ENCODE measurements around the gene EVA1B.

EVA1B gene

DNA sequence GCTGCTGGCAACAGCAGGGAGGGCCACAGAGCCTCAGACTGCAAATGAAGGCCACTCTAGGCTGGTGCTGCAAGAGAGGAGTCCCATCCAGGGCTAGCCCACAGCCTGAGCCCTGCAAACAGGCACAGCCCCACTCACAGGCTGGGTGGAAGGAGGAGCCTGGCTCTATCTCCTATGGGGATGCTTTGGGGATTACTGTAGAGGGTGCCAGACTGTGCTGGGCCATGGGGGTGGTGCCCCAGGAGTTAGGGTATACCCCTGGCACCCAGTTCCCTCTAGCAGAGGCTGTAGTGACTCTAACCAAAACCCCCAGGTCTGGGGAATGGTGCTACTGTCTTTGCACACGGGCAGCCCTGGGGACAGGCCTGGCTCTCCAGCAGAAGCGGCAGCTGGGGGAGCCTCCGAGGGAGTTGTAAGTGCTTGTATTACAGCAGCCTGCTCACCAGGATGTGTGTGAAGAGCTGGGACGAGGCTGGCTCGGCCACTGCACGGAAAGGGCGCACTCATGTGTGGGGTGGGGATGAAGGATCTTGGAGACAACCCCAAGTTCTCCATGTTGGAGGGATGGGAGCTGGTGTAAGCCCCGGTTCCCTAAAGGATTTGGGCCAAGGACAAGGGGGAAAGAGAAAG lies 23.4 kb upstream of the EVA1B start:
- no peak for DNase-seq (ENCODE audit: low read depth)

DNA sequence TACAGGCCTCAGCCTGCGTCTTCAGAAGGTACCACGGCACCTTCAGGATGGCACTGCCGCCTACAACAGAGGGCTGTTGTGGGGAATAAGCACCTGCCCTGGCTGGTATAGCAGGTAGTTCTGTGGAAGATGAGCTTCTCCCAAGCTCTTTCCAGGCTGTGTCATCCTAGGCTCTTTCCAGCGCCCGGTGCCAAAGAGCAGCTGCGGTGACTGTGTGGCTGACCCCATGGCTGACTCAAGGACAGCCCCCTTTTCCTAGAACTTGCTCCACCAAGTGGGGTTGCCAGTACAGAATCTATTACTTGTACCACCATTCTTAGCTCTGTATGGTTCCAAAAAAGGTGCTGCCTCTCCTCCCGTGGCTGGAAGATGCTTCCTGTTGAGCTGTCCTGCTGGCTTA lies 21.9 kb upstream of the EVA1B start:
- DNase-seq (ENCODE audit: low read depth): no peak

DNA sequence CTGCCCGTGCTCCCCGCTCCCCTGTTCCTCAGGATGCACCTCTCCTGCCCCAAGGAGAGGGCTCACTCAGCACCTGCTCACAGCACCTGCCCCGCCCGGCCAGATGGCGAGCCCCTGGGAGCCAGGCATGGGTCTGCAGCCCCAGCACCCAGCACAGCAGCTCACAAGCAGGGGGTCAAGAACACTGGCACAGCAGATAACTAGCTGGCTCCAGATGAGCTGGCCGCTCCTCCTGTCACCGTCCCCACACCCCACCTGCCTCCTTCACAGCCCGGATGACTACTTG lies 20.9 kb upstream of the EVA1B start:
- no peak for DNase-seq (ENCODE audit: low read depth)

DNA sequence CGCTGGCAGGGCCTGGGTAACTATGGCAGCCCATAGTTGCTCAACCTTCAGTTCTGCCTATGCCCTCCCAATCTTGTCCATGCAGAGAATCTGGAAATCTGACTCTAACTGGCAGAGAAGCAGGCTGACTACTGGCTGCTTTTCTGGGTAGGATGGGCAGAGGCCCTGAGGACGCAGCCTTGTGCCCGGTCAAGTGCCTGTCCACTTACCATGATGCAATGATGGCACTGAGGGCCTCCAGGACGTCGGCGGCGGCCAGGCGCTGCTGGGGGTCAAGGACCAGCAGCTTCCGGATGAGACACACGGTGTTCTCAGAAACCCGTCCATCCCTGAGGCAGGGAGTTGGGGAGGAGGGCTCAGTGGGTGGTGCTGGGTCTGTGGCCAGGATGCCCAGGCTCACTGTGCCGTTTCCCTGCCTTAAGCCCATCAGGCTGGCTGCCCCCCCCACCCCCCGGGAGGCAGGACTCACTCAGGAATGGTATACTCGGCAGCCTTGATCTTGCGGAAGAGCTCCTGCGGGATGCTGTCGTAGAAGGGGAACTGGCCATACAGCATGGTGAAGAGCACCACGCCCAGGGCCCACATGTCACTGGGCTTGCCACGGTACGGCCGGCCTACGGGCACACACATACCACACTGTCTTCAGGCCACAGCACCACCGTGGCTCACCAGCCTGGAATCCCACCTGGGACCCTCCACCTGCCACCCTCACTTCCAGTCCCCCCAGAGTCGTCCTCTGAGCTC lies 20.4 kb upstream of the EVA1B start:
- no peak for DNase-seq (ENCODE audit: low read depth)

DNA sequence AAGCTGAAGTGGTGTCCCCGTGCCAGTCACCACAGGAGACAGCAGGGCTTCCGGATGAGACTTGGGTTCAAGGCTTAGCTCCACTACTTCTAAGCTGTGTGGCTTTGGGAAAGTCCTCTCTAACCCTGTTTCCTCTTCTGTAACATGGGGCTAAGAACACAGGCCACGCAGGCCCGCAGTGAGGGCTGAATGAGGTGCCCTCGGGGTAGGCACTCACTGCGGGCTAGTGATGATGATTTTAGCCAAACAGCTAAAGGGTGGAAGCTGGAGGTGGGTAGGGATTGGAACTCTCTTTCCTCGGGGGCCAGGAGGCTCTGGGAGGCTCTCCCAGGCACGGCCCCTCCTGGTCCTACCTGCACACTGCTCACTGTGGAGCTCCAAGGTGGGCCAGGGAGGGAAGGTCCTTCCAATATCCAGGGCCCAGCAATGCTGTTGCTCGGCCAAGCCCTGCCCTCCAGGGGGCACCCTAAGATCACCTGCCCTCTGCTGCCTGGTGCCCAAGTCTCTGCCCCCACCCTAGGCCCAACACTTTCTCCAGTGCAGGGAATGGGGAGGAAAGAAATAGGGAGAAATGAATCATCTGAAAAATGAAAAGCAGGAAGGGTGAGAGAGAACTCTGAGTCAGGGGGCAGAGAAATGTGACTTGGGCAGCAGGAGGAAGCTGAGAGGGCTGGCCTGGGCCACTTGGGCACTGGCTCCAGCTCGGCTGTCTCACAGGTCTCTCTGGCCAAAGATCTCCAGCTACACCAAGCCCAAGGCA lies 19.2 kb upstream of the EVA1B start:
- DNase-seq (ENCODE audit: low read depth): peak; percentile 80

DNA sequence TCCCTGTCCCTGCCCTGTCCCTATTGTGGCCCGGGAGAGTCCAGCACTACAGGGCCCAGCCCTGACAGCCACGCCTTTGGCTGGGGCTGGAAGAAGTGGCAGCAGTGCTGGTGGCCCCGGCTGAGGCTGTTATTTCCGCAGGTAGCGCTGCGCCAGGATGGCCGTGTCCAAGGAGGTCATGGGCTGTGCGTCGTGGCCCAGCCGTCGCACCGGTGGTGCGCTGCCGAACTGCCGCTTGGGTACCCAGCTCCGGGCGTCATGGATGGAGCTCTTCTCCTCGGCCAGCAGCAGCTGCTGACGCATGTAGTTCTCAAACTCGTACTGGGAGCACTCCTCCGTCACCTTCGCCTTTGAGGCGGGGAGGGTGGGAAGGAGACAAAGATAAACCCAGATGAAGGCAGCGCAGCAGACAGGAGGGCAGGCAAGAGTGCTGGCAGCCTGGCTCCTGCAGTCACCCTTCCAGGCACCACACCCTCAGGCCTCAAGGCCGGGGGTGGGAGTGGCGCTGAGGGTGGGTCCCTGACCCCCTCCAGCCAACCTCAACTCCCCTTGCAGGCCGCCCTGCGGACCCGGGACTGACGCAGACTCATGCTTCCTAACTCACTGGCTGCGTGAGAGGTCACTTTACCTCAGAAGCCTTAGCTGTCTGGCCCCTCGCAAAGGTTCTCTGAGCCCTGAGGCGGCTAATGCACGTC lies 18.3 kb upstream of the EVA1B start:
- no peak for DNase-seq (ENCODE audit: low read depth)

DNA sequence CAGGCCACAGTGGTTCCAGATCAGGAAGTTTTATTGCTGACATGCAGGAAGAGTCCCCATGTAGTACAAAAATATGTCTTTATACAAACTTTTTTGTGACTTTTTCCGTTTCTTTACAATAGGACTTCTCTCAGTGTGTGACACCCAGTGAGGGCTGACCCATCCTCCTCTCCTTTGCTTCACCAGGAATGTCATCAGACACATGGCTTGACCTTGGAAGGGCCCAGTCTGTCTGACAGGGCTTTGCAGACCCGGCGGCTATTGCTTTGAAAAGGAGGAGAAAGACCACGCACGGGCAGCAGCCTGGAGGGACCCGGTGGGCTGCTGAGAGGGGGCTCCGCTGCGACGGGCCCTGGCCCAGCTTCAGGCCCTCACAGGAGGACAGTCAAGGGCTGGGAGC lies 16.2 kb upstream of the EVA1B start:
- no peak for DNase-seq (ENCODE audit: low read depth)

DNA sequence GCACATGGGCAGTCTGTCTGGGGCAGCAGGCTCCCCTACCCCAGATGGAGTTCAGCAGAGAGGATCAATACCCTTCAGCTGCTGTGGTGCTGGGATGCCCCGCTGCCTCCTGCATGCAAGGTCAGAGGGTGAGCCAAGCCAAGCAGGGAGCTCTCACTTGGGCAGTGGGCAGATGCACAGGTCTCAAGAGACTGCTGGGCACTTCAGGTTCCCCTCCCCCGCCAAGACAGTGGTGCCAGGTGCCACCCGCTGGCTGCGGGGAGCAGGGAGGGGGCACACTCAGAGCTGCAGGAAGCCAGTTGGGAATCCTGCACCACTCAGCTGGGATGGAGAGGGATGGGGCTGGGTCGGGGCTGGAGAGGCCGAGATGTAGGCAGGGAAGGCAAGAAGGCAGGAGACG lies 15.8 kb upstream of the EVA1B start:
- no peak for DNase-seq (ENCODE audit: low read depth)

DNA sequence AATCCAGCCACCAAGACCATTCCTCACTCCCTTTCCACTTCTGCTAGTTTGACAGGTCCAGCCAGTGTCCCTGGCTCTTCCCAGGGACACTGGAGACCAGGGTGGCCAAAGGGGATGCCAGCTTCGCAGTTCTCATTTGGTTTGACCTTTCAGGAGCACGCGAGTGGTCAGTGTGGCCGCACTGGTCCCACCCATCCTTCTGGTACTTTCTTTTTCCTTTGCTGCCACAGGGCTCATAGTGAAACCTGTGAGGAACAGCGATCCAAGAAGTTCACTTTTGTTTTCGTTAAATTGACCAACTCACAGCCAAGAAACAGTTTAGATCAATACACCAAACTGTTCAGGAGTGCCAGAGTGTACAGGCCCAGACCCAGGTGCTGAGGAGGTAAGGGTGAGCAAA lies 14.4 kb upstream of the EVA1B start:
- no peak for DNase-seq (ENCODE audit: low read depth)

DNA sequence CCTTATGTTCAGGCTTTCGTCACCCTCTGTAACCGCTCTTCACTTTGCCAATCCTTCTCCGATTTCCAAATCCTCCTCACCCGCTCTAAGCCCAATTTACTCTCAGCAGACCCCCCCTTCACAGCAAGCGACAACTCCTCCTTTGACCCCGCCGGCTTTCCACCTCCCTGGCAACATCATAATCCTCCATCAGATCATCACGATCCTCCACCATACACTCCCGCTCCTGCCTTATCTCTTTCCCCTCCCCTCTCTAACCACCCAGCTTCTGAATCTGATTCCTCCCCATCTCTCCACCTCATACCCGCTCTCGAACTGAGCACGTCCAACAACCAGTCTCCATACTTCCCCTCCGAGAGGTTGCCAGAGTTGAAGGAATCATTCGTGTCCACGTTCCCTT lies 7.5 kb upstream of the EVA1B start:
- no peak for DNase-seq (ENCODE audit: low read depth)

DNA sequence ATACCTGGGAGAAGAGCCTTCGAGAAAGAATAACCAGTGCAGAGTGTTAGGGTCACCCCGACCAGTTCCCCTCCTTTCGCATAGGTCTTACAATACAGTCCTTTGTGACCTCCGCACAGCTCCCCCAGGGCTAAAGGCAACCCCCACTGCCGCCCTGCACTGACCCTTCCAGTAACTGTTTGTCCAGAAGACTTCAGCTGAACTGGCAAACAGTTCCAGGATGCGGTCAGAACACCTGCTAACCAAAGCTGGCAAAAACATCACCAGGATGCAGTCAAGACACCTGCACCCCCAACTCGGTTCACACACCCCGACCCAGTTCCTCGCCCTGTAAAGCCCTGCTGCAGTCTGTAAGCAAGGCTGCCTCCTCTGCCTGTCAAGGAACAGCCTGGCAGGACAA lies 6.4 kb upstream of the EVA1B start:
- DNase-seq (ENCODE audit: low read depth): no peak

DNA sequence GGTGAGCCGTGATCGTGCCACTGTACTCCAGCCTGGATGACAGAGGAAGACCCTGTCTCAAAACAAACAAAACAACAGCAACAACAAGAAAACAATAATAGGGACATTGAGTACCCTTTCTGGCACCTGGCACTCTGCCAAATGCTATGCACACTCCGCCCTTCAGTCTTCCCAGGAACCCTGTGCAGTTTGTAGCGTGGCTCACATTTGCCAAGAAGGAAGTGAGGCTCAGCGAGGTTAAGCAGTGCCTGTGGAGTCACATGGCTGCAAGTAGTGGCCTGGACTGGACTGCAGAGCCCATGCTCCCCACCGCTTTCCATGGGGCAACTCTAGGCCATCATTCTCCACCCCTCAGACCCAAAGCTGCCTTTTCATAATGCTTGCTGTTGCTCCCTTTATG lies 5.3 kb upstream of the EVA1B start:
- no peak for DNase-seq (ENCODE audit: low read depth)

DNA sequence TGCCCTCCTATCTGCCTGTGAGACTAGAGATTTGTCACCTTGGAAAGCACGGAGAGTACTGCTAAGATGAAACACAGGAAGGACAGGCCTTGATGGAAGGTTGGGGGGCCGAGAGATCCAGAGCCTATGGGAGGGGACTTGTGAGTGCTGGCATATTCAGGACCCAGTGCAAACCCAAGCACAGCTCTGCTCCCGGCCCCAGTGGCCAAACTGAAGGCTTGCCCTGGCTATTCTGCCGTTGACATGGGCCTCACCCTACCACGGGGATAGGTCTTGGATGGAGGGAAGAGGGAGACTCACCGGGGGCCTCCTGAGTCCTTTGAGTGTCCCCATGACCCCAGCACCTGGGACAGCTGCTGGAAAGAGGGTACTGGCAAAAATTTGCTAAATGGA lies 4.6 kb upstream of the EVA1B start:
- DNase-seq (ENCODE audit: low read depth): no peak

DNA sequence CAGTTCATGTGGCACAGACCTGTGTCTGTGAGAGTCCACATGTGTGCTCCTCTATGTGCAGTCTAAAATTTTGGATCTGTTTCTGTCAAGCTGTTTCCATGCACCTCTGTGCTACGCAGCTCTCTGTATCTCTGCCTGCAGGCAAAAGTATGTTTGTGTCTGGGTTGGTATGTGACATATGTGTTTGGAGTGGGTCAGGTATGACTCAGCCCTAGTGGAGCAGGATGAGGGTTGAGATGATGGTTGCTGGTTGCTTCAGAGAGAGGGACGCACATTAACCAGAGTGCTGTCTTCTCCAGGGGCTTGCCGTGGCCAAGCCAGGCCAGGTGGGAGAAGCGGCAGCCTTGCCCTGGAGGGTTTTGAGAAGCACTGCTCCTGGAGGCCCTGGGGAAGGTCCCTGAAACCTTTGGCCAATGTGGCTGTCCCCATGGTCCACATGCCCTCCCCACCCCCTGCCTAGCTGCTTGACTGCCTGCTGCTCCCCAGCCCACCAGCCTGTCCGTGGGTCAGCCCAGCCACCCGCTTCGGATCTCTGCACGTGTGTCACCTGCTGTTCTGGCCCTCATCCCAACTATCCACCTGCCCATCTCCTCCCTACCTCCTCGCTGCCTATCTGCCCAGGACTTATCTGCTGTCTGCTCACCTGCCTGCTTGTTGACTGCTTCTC lies 4.1 kb upstream of the EVA1B start:
- DNase-seq (ENCODE audit: low read depth): no peak

DNA sequence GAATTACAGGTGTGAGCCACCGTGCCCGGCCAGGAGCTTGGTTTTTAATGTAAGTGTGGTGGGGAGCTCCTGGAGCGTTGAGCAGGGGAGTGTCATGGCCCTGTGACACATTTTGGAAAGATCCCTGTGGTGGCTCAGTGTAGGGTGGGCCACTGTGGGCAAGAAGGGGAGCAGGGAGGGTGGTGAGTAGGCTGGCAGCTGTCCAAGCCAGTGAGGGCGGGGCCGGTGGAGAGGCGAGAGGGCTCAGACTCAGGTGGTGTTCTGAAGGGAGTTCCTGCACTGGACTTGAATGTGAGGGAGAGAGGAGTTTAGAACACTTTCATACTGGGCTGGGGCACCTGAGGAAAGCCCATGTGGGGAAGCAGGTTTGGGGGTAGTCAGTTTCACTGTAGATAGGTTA lies 3.1 kb upstream of the EVA1B start:
- no peak for DNase-seq (ENCODE audit: low read depth)

DNA sequence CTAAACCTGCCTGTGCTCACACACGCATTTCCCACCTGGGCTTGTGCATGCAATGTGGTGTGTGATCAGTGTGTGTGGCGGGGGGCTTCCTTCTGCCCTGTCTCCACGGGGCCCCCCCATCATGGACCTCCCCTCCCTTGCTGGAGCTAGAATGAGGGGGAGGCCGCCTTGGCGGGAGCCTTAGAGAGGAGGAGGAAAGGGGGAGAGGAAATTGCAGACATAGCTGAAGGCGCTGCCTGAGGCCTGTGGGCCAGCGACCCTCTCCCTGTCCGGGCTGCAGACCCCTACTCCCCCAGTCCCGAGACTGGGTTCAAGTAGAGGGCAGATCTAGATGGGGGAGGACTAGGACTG lies 883 bp upstream of the EVA1B start:
- DNase-seq (ENCODE audit: low read depth): no peak

DNA sequence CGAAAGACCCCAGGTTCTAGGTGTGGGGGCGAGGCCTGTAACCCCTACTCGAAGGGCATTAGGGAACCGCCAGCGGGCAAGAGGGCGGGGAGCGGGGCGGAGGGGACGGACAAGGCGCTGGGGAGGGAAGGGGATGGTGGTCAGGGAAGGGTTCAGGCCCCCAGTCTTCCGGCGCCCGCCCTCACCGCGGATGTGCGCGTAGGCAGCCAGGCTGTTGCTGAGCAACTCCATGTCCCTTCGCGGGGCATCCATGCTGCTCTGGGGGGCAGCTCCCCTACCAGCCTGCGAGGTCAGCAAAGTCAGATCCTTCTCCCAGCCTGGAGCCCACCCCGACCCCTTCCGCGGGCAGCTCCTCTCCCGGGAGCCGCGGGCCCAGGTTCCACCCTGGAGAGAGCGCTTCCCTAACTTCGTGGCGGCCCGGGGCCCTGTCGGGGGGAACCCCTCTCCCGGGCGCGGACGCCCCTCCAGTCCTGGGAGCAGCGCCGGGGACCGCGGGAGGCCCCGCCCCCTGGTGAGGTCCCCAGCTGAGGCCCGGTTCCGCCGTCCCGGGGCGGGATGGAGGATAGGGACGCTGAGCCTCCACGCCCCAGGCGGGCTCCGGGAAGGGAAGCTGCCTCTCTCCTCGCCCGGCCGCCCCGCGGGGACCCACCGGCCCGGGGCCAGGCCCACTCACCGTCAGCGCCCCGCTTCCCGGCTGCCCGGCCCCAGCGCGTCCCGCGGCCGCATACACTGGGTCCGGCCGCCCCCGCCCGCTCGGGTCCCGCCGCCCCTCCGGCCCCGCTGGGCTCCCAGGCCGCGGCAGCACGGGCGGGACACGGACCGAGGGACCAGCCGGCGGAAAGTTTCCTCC lies 434 bp downstream of the EVA1B start:
- no peak for DNase-seq (ENCODE audit: low read depth)

DNA sequence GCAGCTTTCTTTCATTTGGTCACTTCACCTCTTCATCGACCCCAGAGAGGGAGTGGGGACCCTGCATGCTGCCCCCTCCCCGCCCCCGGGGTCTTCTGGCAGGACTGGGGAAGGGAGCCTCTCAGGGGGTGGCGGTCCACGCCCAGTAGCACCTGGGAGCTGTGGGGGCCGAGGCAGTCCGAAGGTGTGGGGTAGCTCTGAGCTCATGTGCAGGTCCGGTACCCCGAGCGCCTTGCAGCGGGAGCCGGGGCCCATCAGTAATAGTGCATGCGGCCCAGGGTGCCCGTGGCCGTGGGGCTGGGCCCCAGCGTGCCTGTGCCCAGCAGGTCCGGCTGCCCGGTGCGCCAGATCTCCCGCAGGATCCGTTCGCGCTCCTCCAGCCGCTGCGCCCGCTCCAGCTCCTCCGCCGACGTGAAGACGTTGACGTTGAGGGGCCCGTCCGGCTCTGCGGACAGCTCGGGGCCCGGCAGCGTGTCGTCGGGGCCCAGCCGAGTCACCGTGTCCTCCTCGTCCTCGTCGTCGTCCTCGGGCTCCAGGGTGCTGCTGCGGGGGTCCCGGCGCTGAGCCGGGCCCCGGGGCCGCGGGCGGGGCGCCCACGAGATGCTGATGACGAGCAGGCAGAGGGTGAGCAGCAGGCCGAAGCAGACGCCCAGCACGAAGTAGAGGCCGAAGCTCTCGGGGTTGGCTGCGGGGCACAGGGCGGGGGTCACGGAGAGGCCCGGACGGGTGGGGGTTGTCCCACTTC lies 1.2 kb downstream of the EVA1B start:
- no peak for DNase-seq (ENCODE audit: low read depth)

DNA sequence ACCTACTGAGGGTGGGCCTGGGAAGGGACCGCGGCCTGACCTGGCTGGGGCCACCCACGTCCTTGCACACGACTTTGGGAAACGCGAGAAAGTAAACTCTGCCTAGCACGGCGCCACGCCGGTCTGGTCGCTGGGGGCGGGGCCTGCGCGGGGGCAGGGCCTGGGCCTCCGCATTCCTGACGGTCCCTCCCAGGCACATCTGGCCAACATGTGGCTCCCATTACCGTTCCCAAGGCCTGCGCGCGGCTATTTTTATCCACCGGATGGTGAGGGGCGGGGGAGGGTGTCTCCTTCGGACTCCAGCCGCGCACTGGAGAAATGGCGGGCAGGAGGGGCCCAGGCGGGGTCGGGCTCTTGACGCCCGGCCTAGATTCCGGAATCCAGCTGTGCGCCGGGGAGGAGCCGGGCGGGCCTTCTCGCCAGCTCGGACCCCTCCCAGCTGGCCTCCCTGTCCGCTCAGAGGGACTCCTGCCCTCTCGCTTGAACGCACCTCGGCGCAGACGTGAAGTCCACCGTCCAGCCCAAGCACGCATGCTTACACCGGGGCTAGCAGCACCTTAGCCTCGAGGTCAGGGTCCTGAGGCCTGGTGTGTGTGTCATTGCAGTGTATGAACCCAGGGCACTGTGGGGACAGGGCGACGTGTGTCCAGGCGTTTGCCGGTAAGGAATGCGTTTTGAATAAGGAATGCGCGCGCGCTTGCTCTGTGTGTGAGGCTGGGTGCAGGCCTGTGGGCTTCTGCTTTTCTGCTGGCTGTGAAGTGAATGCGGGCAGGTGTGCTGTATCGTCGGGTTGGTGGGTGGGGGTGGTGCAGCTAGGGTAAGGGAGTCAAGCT lies 2.1 kb downstream of the EVA1B start:
- peak; percentile 76 for DNase-seq (ENCODE audit: low read depth)

DNA sequence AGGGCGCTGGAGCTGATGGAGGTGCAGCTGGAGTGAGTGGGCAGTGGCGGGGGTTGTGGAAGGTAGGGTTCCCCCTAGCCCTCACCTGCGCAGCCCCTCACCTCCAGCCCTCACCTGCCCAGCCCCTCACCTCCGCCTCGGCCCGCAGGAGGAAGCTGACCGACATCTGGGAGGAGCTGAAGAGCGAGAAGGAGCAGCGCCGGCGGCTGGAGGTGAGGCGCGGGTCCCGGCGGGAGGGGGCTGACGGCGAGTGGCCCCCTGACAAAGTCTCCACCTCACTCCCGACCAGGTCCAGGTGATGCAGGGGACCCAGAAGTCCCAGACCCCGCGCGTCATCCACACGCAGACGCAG lies 2.7 kb downstream of the EVA1B start:
- DNase-seq (ENCODE audit: low read depth): no peak

Measured in stromal cell of bone marrow (primary cell).